Posterior cingulate gyrus (tissue), 11 donors: ENCODE results near the gene SNTG2.
"Not testable (repeated sequence)": the region's sequence is repeated elsewhere in the genome, so short reads cannot be mapped to it uniquely, and the experiment has no call there.

ENCODE experiments used
- DNase-seq, 10 donors: peaks; one replicate each; pipeline versions ENCODE4 v3.0.0 to v3.0.0-alpha.2; 2020 to 2021; ENCODE audit warnings: mixed read lengths in 3 of 10
- intact Hi-C: fragments of 100-400 bp; cut with DNase I; formaldehyde crosslinking; loops from one replicate; pipeline ENCODE4 v1.15.1; 2023

SNTG2 gene

DNA sequence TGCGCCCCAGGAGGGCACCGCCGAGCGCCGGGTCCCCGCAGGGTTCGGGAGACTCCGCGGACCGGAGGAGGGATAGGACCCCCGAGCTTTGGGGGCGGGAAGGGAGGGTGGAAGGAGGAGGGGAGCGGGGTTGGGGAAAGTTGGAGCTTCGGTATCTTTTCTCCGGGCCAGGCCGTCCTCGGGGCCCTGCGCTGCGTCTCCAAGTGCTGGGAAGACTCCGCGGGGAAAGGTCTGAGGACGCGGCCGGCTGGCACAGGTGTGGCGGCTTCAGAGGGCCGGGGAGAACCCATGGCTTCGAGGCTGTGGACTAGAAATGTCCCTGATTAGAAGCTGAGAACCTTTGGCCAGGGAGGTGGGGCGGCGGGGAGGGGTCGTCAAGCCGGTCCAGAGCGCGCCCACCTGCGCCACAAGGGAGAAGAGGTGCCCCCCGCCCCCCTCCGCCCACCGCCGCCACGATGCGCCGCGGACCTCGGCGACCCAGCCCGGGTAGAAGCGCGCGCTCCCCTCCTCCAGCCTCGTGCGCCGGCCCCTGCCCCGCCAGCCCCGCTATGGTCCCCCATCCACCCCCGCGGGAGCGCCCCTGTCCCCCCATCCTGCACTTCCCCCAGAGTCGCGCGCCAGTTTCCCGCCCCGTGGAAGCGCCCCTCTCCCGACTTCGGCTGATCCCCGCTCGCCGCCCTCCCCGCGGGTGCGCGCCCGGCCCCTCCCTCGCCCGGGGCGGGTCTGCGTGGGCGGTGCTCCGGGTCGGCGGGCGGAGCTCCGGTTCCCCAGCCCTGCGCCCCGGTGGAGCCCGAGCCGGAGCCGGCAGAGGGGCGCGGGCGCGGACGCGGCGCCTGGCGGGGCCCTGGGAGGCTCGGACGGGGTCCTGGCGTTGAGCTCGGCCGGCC is at the start of gene SNTG2:
SNTG2 (plus strand) TSS at position 770 of the 887 bp plus-strand sequence. CDS start 148 bp downstream, outside the sequence.
- DNase-seq: no peak
- intact Hi-C loops: no loop called here

DNA sequence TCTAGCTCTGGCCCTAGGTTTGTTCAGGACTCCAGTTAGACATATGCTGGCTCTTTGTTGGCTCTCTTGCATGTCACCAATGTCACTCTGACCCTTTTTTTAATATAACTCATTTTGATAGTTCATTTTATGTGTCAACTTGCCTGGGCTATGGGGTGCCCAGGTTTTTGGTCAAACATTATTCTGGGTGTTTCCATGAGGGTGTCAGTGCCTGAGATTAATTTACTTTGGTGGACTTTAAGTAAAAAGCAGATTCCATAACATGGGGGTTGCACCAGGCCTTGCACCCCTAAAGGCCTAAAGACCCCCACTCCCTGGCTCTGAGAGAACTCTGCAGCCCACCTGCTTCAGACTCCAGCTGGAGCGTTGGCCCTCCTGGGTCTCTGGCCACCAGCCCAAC is 48.1 kb upstream of the SNTG2 start:
- intact Hi-C loops: no loop called here
- DNase-seq: no peak

DNA sequence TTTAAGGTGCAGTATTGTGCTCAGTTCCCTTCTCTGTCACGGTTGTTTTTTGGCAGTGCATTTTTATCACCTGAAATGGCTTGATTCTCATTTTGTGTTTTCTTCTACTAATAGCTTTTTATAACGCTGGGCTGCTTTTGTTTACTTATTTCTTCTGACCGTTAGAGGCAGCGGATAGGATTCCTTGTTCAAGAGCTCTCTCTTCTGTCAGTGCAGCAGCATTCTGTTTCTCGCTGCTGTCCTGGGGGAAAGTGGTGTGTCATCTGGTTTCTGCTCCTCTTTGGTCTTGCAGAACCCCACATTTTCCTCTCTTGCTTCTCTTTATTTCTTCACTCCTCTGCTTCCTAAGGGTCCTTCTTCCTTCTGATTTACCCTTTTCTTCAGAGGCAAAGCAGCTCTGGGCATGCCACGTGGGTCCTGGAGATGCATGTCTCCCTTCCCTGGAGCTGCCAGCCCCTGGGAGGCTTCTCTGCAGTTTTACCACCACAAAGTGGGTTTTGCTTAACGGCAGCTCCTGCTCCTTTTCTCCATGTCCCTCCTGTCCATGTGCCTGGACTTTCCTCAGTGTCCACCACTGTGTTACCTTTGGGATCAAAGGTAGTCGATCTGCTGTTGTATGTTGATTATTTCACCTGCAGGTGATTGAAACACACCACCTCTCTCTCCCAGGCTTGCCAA is 47.3 kb upstream of the SNTG2 start:
- intact Hi-C loops: no loop called here
- no peak for DNase-seq

DNA sequence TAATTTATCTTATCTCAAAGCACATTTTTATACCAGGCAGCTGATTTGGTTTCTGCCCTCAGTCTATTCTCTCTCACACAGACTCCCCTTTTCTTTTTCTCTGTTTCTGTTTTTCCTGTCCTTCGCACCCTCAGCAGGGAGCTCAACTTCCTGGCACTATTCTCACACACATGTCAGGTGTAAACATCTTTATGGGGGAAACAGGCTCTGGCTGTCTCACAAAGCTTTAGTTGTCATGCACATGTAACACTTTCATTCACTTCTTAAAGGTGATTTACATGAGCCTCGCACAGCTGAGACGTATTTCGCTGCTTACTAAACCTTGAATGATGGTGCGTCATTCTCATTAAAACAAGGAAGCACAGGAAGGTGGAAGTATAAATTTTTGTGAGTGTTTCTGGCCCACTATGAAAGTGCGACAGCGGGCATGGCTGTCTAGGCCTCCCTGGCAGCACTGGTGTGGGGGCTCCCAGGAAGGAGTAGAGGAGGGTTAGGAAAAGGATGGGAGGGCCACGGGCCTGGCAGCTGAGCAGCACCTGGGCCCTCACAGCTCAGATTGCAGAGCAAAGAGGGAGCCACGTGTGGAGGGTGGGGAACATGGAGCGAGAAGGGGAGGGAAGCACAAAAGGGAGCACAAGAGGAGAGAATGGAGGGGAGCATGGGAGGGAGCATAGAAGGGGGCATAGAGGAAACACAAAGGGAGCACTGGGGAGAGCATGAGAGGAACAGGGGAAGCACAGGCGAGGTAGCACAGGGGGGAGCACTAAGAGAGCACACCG is 46.2 kb upstream of the SNTG2 start:
- intact Hi-C loops: no loop called here
- peak in 1 of 10 donors; percentile 28 for DNase-seq

- intact Hi-C loops: no loop called here
- peak in 1 of 10 donors; percentile 49 for DNase-seq
Measured at GRCh38 chr2:905091-905832, 45.4 kb upstream of the SNTG2 start.

DNA sequence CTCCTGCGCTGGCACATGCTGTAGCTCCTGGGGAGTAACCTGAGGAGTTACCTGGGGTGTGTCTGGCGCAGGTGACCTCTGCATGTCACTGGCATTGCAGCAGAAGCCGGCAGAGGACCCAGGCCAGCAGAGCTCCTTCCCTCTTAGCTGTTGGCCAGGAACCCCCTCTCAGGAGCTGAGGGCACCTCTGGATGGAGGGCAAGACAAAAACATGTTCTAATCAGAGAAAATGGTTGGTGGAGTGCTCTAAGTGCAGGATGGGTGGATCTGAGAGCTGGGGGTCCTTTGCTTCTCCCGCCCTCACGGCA is 44.9 kb upstream of the SNTG2 start:
- no peak for DNase-seq
- intact Hi-C loops: no loop called here

DNA sequence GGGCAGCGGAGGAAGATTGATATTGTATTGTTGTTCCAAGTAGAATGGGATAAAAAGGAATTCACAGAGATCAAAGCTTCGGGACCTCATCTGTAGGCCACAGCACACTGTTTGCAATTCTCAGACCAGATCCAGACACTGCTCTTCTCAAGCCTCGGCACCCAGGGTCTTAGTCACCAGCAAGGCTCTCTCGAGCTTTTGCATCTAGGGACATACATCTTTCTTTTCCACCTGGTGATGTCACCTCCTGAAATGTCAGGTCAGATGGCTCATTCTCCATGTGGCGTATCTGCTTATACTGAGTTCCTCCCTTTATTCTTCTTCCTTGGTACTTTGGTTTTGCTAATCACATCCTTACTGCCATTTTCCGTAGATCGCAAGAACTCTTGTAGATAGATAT is 42.9 kb upstream of the SNTG2 start:
- intact Hi-C loops: no loop called here
- DNase-seq: peak in 1 of 10 donors; percentile 4

DNA sequence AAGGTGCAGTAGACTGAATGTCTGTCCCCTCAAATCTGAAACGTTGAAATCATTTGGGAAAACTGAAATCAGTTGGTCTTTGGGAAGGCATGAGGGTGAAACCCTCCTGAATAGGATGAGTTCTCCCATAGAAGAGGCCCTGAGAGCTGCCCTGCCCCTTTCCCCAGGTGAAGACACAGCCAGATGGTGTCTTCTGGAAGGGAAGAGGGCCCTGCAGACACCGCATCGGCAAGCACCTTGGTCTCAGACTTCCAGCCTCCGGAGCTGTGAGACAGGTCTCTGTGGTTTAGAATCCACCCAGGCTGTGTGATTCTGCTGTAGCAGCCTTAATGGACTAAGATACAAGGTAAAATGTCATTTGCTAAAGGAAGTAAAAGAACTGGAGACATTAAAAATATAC is 42.1 kb upstream of the SNTG2 start:
- intact Hi-C loops: no loop called here
- DNase-seq: peak in 1 of 10 donors; percentile 67

GRCh38 chr2:909764-910379 is 40.8 kb upstream of the SNTG2 start:
- DNase-seq: peak in 1 of 10 donors; percentile 57
- intact Hi-C loops: not testable (repeated sequence)

- intact Hi-C loops: no loop called here
- DNase-seq: peak in 1 of 10 donors; percentile 24
Measured at GRCh38 chr2:910698-911097, 40.0 kb upstream of the SNTG2 start.

GRCh38 chr2:915979-916378 is 34.7 kb upstream of the SNTG2 start:
- peak in 1 of 10 donors; percentile 43 for DNase-seq

GRCh38 chr2:916935-917334 is 33.7 kb upstream of the SNTG2 start:
- intact Hi-C loops: no loop called here

More at GRCh38 chr2:915979-916378, 34.7 kb upstream of the SNTG2 start:
- intact Hi-C loops: no loop called here

GRCh38 chr2:919672-920071 is 31.0 kb upstream of the SNTG2 start:
- intact Hi-C loops: no loop called here
- no peak for DNase-seq

More at GRCh38 chr2:916935-917334, 33.7 kb upstream of the SNTG2 start:
- DNase-seq: peak in 2 of 10 donors; percentile 3 to 35

DNA sequence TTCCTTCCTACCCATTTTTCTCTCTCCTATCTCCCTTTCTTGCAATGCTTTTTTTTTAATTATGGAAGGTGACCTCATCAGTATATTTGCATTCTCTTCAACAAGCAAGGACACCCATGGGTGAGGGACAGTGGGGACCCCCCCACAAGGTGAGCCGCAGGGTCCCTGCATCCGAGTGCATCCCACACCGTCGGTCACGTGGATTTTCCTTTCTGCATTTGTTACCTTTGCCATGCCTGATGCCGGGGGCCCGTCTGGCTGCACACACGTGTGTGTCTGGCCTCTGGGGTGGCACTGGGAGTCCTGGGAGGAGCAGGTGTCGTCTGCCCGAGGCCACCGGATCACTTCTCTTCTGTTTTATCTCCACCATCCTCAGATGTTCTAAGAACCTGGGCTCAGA is 30.1 kb upstream of the SNTG2 start:
- intact Hi-C loops: no loop called here
- peak in 2 of 10 donors; percentile 41 to 63 for DNase-seq

DNA sequence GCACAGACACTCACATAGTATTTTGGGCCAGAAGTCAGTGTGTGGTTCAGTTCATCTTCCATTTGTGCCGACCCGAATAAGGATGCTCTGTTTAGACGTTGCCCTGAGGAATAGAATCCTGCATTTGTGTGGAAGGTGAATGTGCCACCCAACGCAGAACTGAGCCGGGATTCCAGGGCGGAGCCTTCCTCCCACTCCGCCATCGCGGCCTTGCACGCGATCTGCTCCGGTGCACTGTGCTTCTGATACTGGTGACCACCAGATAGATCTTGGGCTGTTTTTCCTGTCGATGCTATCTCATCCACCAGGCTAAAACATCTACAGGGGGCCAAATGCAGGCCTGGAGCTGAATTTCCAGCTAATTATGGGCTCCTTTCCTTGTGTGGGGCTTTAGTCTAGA is 29.6 kb upstream of the SNTG2 start:
- intact Hi-C loops: no loop called here
- DNase-seq: peak in 1 of 10 donors; percentile 26

GRCh38 chr2:922185-922584 is 28.5 kb upstream of the SNTG2 start:
- intact Hi-C loops: no loop called here
- DNase-seq: peak in 2 of 10 donors; percentile 57 to 62

DNA sequence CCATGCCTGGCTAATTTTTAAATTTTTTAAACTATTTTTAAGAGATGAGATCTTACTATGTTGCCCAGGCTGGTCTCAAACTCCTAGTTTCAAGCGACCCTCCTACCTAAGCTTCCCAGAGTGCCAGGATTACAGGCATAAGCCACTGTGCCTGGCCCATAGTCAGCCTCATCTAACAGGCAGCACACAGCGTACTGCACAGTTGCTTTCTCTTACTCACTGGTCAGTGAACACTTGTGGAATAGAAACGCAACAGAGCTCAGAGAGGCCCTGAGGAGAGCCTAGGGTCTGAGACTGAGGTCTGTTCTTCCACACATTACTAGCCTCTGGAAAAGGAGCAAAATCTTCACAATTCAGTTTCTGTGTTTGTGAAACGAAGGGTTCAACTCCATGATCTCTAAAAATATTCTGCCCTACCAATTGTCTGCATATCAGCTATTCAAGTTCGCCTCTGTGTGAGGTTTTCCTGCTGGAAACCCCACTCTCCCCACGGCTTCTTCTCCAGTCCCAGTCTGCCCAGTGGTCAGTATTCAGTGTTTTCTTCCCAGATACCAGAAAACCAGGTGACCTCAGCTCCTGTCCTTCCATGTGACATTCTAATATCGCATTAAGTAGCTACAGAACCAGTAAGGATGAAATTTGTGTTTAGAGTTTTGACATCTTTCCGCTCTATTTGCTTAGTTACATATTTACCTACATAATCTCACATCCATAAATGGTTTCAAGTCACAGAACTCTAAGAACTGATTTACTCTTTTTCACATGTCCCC is 26.6 kb upstream of the SNTG2 start:
- peak in 2 of 10 donors; percentile 3 to 14 for DNase-seq

DNA sequence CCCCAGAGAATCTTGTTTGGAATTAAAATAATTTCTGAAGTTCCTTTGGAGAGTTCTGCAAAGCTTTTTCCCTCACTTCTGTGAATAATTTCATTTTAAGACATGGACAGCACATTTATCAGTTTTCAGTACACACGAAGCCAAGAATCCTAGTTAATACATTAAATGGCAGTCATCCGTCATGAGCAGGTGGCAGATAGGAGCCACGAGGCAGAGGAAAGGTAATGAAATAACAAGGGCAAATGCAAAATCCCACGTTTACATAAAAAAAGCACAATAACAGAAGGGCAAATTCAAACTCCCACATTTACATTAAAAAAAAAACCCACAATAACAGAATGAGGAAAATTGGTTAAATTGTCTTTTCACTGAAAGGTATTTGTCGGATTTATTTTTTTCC is 25.9 kb upstream of the SNTG2 start:
- DNase-seq: no peak
- intact Hi-C loops: no loop called here

More for the DNA sequence above, 26.6 kb upstream of the SNTG2 start:
- intact Hi-C loops: no loop called here

DNA sequence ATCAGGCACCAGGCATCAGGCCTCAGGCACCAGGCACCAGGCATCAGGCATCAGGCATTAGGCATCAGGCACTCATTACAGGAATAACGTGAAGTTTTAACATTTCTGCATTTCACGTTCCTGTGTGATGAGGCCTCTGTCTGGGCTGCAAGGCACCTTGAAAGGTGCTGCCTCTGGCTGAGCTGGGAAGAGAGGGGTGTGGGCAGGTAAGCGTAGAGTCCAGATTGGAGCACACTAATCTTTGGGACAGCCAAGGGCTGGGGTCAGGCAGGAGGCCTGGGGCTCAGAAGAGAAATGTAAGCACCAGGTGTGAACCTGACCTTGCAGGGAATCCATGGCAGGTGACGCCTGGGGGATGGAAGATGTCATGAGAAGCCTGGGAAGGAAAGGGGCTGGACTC is 25.3 kb upstream of the SNTG2 start:
- intact Hi-C loops: no loop called here
- peak in 1 of 10 donors; percentile 21 for DNase-seq
